ENCODE data around the gene STAC2. TPM values are rescaled to one million over a fixed set of nuclear protein-coding genes. Genes with fewer than 3 reads are reported as not detected.

STAC2 gene
- total RNA-seq, 1 experiment from 2014 or later = not detected

- H3K27ac Mint-ChIP-seq (ENCODE audit: unreplicated experiment) = no peak overlapping the region
- intact Hi-C loops (cut with micrococcal nuclease; ENCODE audit: unreplicated experiment) = no loop called here
- no TSS peak for BruUV-seq (replicated peaks)
- TF ChIP-seq CTCF (IDR thresholded peaks at IDR 0.05; ENCODE audit: unreplicated experiment) = no peak
- CTCF ChIA-PET = interaction anchor here (0.6 to 7.2 kb wide), 16 partner anchors 9 to 295 kb away, joined by 3 to 148 read pairs (median 4); partner anchors contain the start of genes PLXDC1 and RPL19
- no peaks in the 10 kb centered on the region for H3K9me3 Mint-ChIP-seq (ENCODE audit: low read depth, unreplicated experiment)
- H3K4me3 Mint-ChIP-seq (ENCODE audit: low read depth, unreplicated experiment) = no peak overlapping the region
- no peak for DNase-seq
- peaks cover 61% of the 10 kb centered on the region for H3K27me3 Mint-ChIP-seq (ENCODE audit: unreplicated experiment)
- peaks cover 12% of the 10 kb centered on the region for H3K4me1 Mint-ChIP-seq (ENCODE audit: low read depth, unreplicated experiment)
- peaks cover 6% of the 10 kb centered on the region for H3K36me3 Mint-ChIP-seq (ENCODE audit: insufficient read depth, unreplicated experiment)
Measured at GRCh38 chr17:39166437-39167335, 59.1 kb downstream of the STAC2 start.

GRCh38 chr17:39165841-39166349 lies 59.9 kb downstream of the STAC2 start, which contains the start of gene ARL5C:
Gene ARL5C, minus strand, starts transcription at chr17:39166161. Its CDS starts 401 bp downstream, at chr17:39165760.
- H3K27me3 Mint-ChIP-seq (ENCODE audit: unreplicated experiment) = peaks cover 68% of the 10 kb centered on the region
- BruUV-seq (replicated peaks) = no TSS peak
- TF ChIP-seq CTCF (IDR thresholded peaks at IDR 0.05; ENCODE audit: unreplicated experiment) = no peak
- no peak for DNase-seq
- CTCF ChIA-PET = interaction anchor here (0.6 to 7.2 kb wide), 16 partner anchors 8 to 295 kb away, joined by 3 to 148 read pairs (median 8); partner anchors contain the start of genes PLXDC1 and RPL19
- no peaks in the 10 kb centered on the region for H3K9me3 Mint-ChIP-seq (ENCODE audit: low read depth, unreplicated experiment)
- peaks cover 12% of the 10 kb centered on the region for H3K4me1 Mint-ChIP-seq (ENCODE audit: low read depth, unreplicated experiment)
- H3K36me3 Mint-ChIP-seq (ENCODE audit: insufficient read depth, unreplicated experiment) = peaks cover 6% of the 10 kb centered on the region
- H3K27ac Mint-ChIP-seq (ENCODE audit: unreplicated experiment) = no peak within 1 kb of the TSS
- intact Hi-C loops (cut with micrococcal nuclease; ENCODE audit: unreplicated experiment) = no loop called here
- no peak within 1 kb of the TSS for H3K4me3 Mint-ChIP-seq (ENCODE audit: low read depth, unreplicated experiment)

- intact Hi-C loops (cut with micrococcal nuclease; ENCODE audit: unreplicated experiment) = no loop called here
- Mint-ChIP-seq H3K9me3 (ENCODE audit: low read depth, unreplicated experiment) (no peaks in the 10 kb centered on the region), H3K27me3 (ENCODE audit: unreplicated experiment) (peaks cover 74% of the 10 kb centered on the region), H3K27ac (ENCODE audit: unreplicated experiment) (no peak overlapping the region), H3K4me1 (ENCODE audit: low read depth, unreplicated experiment) (peaks cover 12% of the 10 kb centered on the region), H3K4me3 (ENCODE audit: low read depth, unreplicated experiment) (no peak overlapping the region), H3K36me3 (ENCODE audit: insufficient read depth, unreplicated experiment) (peaks cover 6% of the 10 kb centered on the region)
- no TSS peak for BruUV-seq (replicated peaks)
- CTCF ChIA-PET = interaction anchor here (0.5 to 7.2 kb wide), 71 partner anchors 9 to 935 kb away, joined by 3 to 148 read pairs (median 4); partner anchors contain the start of genes CACNB1, LASP1, NR1D1 and PIP4K2B
- TF ChIP-seq CTCF (IDR thresholded peaks at IDR 0.05; ENCODE audit: unreplicated experiment) = no peak
- DNase-seq = no peak
Measured at GRCh38 chr17:39165178-39165840, 60.4 kb downstream of the STAC2 start.

- H3K27ac Mint-ChIP-seq (ENCODE audit: unreplicated experiment) = no peak overlapping the region
- intact Hi-C loops (cut with micrococcal nuclease; ENCODE audit: unreplicated experiment) = loop anchor here (1.0 kb wide), 1 partner anchor 14 kb away; no protein-coding TSS in a partner anchor
- TF ChIP-seq CTCF (IDR thresholded peaks at IDR 0.05; ENCODE audit: unreplicated experiment) = peak; percentile 100
- no peaks in the 10 kb centered on the region for H3K9me3 Mint-ChIP-seq (ENCODE audit: low read depth, unreplicated experiment)
- CTCF ChIA-PET = interaction anchor here (0.5 to 7.2 kb wide), 72 partner anchors 9 to 936 kb away, joined by 3 to 148 read pairs (median 4); partner anchors contain the start of genes CACNB1, LASP1, MED1 and NR1D1
- H3K4me1 Mint-ChIP-seq (ENCODE audit: low read depth, unreplicated experiment) = peaks cover 12% of the 10 kb centered on the region
- peak overlapping the region; percentile 6 for H3K4me3 Mint-ChIP-seq (ENCODE audit: low read depth, unreplicated experiment)
- peak; percentile 99 for DNase-seq
- peaks cover 6% of the 10 kb centered on the region for H3K36me3 Mint-ChIP-seq (ENCODE audit: insufficient read depth, unreplicated experiment)
- H3K27me3 Mint-ChIP-seq (ENCODE audit: unreplicated experiment) = peaks cover 80% of the 10 kb centered on the region
- BruUV-seq (replicated peaks) = no TSS peak
Measured at GRCh38 chr17:39164675-39165143, 61.0 kb downstream of the STAC2 start.

All from Calu3 (cell line).